ENCODE measurements around the gene REPS1.

DNA sequence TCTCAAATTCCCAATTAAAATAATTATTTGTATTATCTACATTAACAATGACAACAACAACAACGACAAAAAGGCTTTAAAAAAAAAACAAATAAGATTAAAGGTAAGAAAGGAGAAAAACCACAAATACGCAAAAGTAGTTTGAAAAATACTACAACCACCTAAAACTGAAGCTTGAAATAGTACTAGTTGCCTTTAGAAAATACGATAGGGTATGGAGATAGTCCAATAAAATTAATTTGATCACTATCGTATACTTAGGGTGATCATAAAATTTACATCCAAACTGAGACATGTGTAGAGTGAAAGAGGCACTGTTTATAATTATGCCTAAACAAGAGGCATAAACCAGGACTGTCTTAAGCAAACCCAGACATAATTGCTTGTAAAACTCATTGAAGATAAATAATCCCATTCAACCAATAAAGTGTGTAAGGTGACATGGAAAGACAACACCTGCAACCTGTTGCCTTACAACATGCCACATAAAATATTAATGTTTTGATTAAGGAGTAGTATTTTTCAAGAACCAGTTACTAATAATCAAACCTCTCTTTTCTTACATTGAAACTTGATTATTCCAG is 22.7 kb downstream of the REPS1 start:
- TF ChIP-seq POLR2A (IDR thresholded peaks at IDR 0.05; ENCODE audit: low read depth, low read length) (no peak), TAF1 (IDR thresholded peaks at IDR 0.05; ENCODE audit: low read depth, low read length) (no peak), POLR2AphosphoS5 (IDR thresholded peaks at IDR 0.05; ENCODE audit: low read depth, low read length) (no peak), PAX5 (IDR thresholded peaks at IDR 0.05; ENCODE audit: insufficient read depth, low read length, severe bottlenecking) (no peak), SPI1 (IDR thresholded peaks at IDR 0.05; ENCODE audit: low read depth, low read length) (no peak)

All from GM12891 (cell line).